ENCODE results near the gene CAMSAP1. TPM values are rescaled to one million over a fixed set of nuclear protein-coding genes. Genes with fewer than 3 reads are reported as not detected.

Gene CAMSAP1
- total and polyA plus RNA-seq, 2 of the 4 experiments (the other 2 are of a cell fraction): 8.2 to 19.5 TPM

- H3K4me1 ChIP-seq (ENCODE audit: control insufficient read depth, insufficient read depth, low read length): peaks cover 7% of the 10 kb centered on the region
- H2BK15ac ChIP-seq (ENCODE audit: low read depth, low read length): no peak overlapping the region
- H3K4ac ChIP-seq (ENCODE audit: low read depth, low read length): no peak overlapping the region
- TF ChIP-seq CEBPB (IDR thresholded peaks at IDR 0.05; ENCODE audit: low read depth, low read length) (no peak), RCOR1 (IDR thresholded peaks at IDR 0.05; ENCODE audit: insufficient replicate concordance, low read length) (no peak), RFX5 (IDR thresholded peaks at IDR 0.05; ENCODE audit: low read depth, low read length) (no peak), NFE2L2 (IDR thresholded peaks at IDR 0.05; ENCODE audit: low read depth, low read length) (no peak), MAFK (IDR thresholded peaks at IDR 0.05; ENCODE audit: low read depth, low read length) (no peak), MAZ (IDR thresholded peaks at IDR 0.05; ENCODE audit: borderline replicate concordance, low read depth, low read length) (no peak), USF2 (IDR thresholded peaks at IDR 0.05; ENCODE audit: low read depth, low read length) (no peak), MXI1 (IDR thresholded peaks at IDR 0.05; ENCODE audit: borderline replicate concordance, low read depth, low read length) (no peak), CTCF (conservative IDR thresholded peaks at IDR 0.05; ENCODE audit: low read depth, low read length) (no peak), FOS (IDR thresholded peaks at IDR 0.05; ENCODE audit: low read depth, low read length) (no peak), RAD21 (IDR thresholded peaks at IDR 0.05; ENCODE audit: low read length) (no peak), POLR2A (IDR thresholded peaks at IDR 0.05; ENCODE audit: low read depth, low read length) (no peak)
- H3K9me3 ChIP-seq (ENCODE audit: control insufficient read depth, insufficient read depth, low read length): no peaks in the 10 kb centered on the region
- H3K14ac ChIP-seq (replicated peaks; ENCODE audit: low read depth, low read length): no peak overlapping the region
- H2BK120ac ChIP-seq (ENCODE audit: low read depth, low read length): no peak overlapping the region
- BruUV-seq (replicated peaks): no TSS peak
- CTCF ChIA-PET: no interaction called here
- 90% methylated on average over 11 of the region's 32 CpGs; no CpG with 5 or more reads in 1 of the 2 experiments for WGBS, 2 experiments (ENCODE audit: extremely low coverage in 2 of 2, insufficient read length in 1 of 2)
- no peak overlapping the region for H3K23ac ChIP-seq (ENCODE audit: low read depth, low read length)
- H3K18ac ChIP-seq (ENCODE audit: low read depth, low read length): no peak overlapping the region
- DNase-seq (no peak), ATAC-seq (ENCODE audit: low read depth) (no peak)
- H3K56ac ChIP-seq (ENCODE audit: extremely low read depth, insufficient read depth, low read length): no peak overlapping the region
- no peaks in the 10 kb centered on the region for H3K27me3 ChIP-seq (ENCODE audit: control insufficient read depth, insufficient read depth, low read length)
- no peak overlapping the region for H3K9ac ChIP-seq (ENCODE audit: low read depth, low read length)
- no peak overlapping the region for H4K8ac ChIP-seq (ENCODE audit: low read depth in 2 of 2, low read length in 2 of 2)
- H4K5ac ChIP-seq (ENCODE audit: low read depth, low read length): no peak overlapping the region
- no peak overlapping the region for H2AK9ac ChIP-seq (replicated peaks; ENCODE audit: low read depth, low read length, poor library complexity)
- H4K91ac ChIP-seq (ENCODE audit: insufficient read depth, low read depth, low read length): no peak overlapping the region
- no peak overlapping the region for H2AFZ ChIP-seq (replicated peaks; ENCODE audit: low read length, poor library complexity)
- H3K79me1 ChIP-seq (ENCODE audit: low read depth in 1 of 2, low read length in 2 of 2): peaks cover 34 to 70% of the 10 kb centered on the region in 2 experiments
- in situ Hi-C loops (cut with MboI; ENCODE audit: low sequenced_read_pairs): no loop called here
- intact Hi-C loops (cut with micrococcal nuclease): no loop called here
- POLR2A ChIA-PET (ENCODE audit: unreplicated experiment): interaction anchor here (0.6 kb wide), 2 partner anchors 142 to 695 kb away, joined by 3 read pairs; no protein-coding TSS in a partner anchor
- H4K20me1 ChIP-seq (ENCODE audit: insufficient read depth, low read length): peaks cover 31% of the 10 kb centered on the region
- no peak overlapping the region for H3K27ac ChIP-seq (ENCODE audit: insufficient read depth, low read length)
- no peak overlapping the region for H3K4me3 ChIP-seq (ENCODE audit: insufficient read depth, low read depth, low read length)
- H3K4me2 ChIP-seq (ENCODE audit: low read depth, low read length): no peak overlapping the region
- no peak overlapping the region for H2BK5ac ChIP-seq (ENCODE audit: low read depth, low read length, poor library complexity, severe bottlenecking)
- no peak overlapping the region for H2AK5ac ChIP-seq (ENCODE audit: low read depth, low read length)
- peaks cover 11% of the 10 kb centered on the region for H3K9me1 ChIP-seq (ENCODE audit: insufficient read depth, low read length)
- H3K36me3 ChIP-seq (ENCODE audit: control insufficient read depth, insufficient read depth, low read length): peaks cover 14% of the 10 kb centered on the region
- dilution Hi-C loops (cut with HindIII; ENCODE audit: low sequenced_read_pairs, unreplicated experiment): no loop called here
- no peak overlapping the region for H2BK20ac ChIP-seq (ENCODE audit: low read depth, low read length)
These were observed 48.8 kb upstream of the CAMSAP1 start for GRCh38 chr9:135955934-135956801.

Data from IMR-90 (cell line).